GM12873 (cell line): ENCODE results near the gene MLST8.

Experiments used
- CTCF ChIP-seq: IDR thresholded peaks from 2 replicates; pipeline ENCODE4 v1.5.1; 2012; ENCODE audit warnings: low read depth, mild to moderate bottlenecking, moderate library complexity, low read length, control low read depth; ENCODE audit not compliant: insufficient read depth; ENCODE audit errors: missing control alignments

Gene MLST8

GRCh38 chr16:2238838-2239675, 33.8 kb downstream of the MLST8 start:
- no peak for TF ChIP-seq CTCF

- TF ChIP-seq CTCF = no peak
Observed at GRCh38 chr16:2242598-2242997, 37.3 kb downstream of the MLST8 start.

- peak; percentile 2 for TF ChIP-seq CTCF
Observed at GRCh38 chr16:2243031-2243528, 37.8 kb downstream of the MLST8 start.

GRCh38 chr16:2243781-2244180, 38.5 kb downstream of the MLST8 start:
- TF ChIP-seq CTCF = no peak

- no peak for TF ChIP-seq CTCF
Observed at GRCh38 chr16:2244301-2244700, 39.0 kb downstream of the MLST8 start.

- no peak for TF ChIP-seq CTCF
Observed at GRCh38 chr16:2244926-2245795, 39.9 kb downstream of the MLST8 start.

- no peak for TF ChIP-seq CTCF
Observed at GRCh38 chr16:2246301-2246885, 41.1 kb downstream of the MLST8 start.
